Endothelial cell of umbilical vein (primary cell): ENCODE results near the gene NSFL1C. TPM values are rescaled to one million over a fixed set of nuclear protein-coding genes. Genes with fewer than 3 reads are reported as not detected.
A peak's percentile ranks its signal among the peaks of the same experiment; 100 is the strongest.

Source experiments
- BruUV-seq: library from RNA; stranded (reverse); fragments of 400-500 nt; replicated peaks from 2 replicates; lab custom pipeline; 2021; lab: Mats Ljungman, UMichigan
- CTCF ChIA-PET: fragments of 300-600, 350-600 bp; sonication (Branson Sonifier 250); formaldehyde crosslinking; loops from one replicate; lab custom pipeline; 2021; ENCODE audit warnings: antibody characterized with exemption, inconsistent platforms; lab: Charles Lee
- POLR2A ChIA-PET: fragments of 300-600, 350-600 bp; sonication (Branson Sonifier 250); formaldehyde crosslinking; loops from one replicate; lab custom pipeline; 2021; ENCODE audit warnings: antibody characterized with exemption, inconsistent platforms; lab: Charles Lee
- DNase-seq: peaks from one replicate; pipeline ENCODE4 v3.0.0-alpha.2; 2011; ENCODE audit warnings: low read depth, low spot score
- FAIRE-seq: peaks from 2 replicates; lab custom pipeline; 2011; peaks lifted over from hg19 to GRCh38; lab: Jason Lieb, UNC
- H2AFZ ChIP-seq: 2 replicates; pipeline ENCODE4 v1.6.0; 2012; ENCODE audit warnings: low read depth, low read length, control low read depth, inconsistent platforms
- H3K27ac ChIP-seq: 2 replicates; pipeline ENCODE4 v1.5.1; 2011; ENCODE audit warnings: low read depth, mild to moderate bottlenecking, control low read depth, low read length, moderate library complexity; ENCODE audit not compliant: insufficient read depth
- H3K27me3 ChIP-seq, 2 experiments: 2 replicates each; pipeline versions ENCODE4 v1.6.0 to v1.6.1; 2011; ENCODE audit warnings: low read length in 2 of 2, mixed read lengths in 1 of 2; ENCODE audit not compliant: control insufficient read depth in 2 of 2, insufficient read depth in 2 of 2
- H3K36me3 ChIP-seq, 2 experiments: 2 replicates in 1 of 2; 3 replicates in 1 of 2; pipeline ENCODE4 v1.5.1; 2011; ENCODE audit warnings: low read length in 2 of 2, mild to moderate bottlenecking in 1 of 2, moderate library complexity in 1 of 2; ENCODE audit not compliant: control insufficient read depth in 2 of 2, insufficient read depth in 2 of 2; ENCODE audit errors: extremely low read depth in 1 of 2
- H3K4me1 ChIP-seq: 3 replicates; pipeline ENCODE4 v1.5.1; 2011; ENCODE audit warnings: mild to moderate bottlenecking, low read length; ENCODE audit not compliant: control insufficient read depth, insufficient read depth; ENCODE audit errors: extremely low read depth
- H3K4me2 ChIP-seq: 2 replicates; pipeline ENCODE4 v1.6.1; 2011; ENCODE audit warnings: low read length, control low read depth, mixed read lengths; ENCODE audit not compliant: insufficient read depth
- H3K4me3 ChIP-seq, 3 experiments: fragments of 200-600 bp in 1 of 3; sonication (generic), shearing (Covaris generic) in 1 of 3; replicated peaks in 1 of 3; 2 replicates each; pipeline ENCODE4 v1.5.1; 2011 to 2016; ENCODE audit warnings: control low read depth in 3 of 3, low read length in 3 of 3, mild to moderate bottlenecking in 2 of 3, inconsistent platforms in 1 of 3, low read depth in 1 of 3, moderate library complexity in 1 of 3; ENCODE audit not compliant: insufficient read depth in 1 of 3
- H3K79me2 ChIP-seq: 2 replicates; pipeline ENCODE4 v1.6.0; 2012; ENCODE audit warnings: low read length, inconsistent platforms; ENCODE audit not compliant: control insufficient read depth, insufficient read depth
- H3K9ac ChIP-seq: replicated peaks from 2 replicates; pipeline ENCODE3; 2011; ENCODE audit warnings: low read length, control low read depth; ENCODE audit not compliant: insufficient read depth; ENCODE audit errors: extremely low read depth
- H3K9me1 ChIP-seq: replicated peaks from 3 replicates; pipeline ENCODE4 v1.6.0; 2011; ENCODE audit warnings: mild to moderate bottlenecking, low read length; ENCODE audit not compliant: control insufficient read depth, insufficient read depth; ENCODE audit errors: extremely low read depth
- H3K9me3 ChIP-seq: replicated peaks from 2 replicates; pipeline ENCODE4 v1.5.1; 2012; ENCODE audit warnings: low read length, inconsistent platforms; ENCODE audit not compliant: control insufficient read depth, insufficient read depth
- H4K20me1 ChIP-seq: replicated peaks from 2 replicates; pipeline ENCODE3; 2011; ENCODE audit warnings: mild to moderate bottlenecking, low read length; ENCODE audit not compliant: control insufficient read depth, insufficient read depth; ENCODE audit errors: extremely low read depth
- CTCF ChIP-seq, 2 donors: IDR thresholded peaks; 1 replicate in 1 of 2; 2 replicates in 1 of 2; pipeline ENCODE4 v1.5.1; 2011; ENCODE audit warnings: low read length in 2 of 2, mild to moderate bottlenecking in 2 of 2, moderate library complexity in 2 of 2, control low read depth in 1 of 2, inconsistent platforms in 1 of 2, low read depth in 1 of 2; ENCODE audit not compliant: insufficient read depth in 1 of 2; ENCODE audit errors: extremely low read depth in 1 of 2
- EZH2 ChIP-seq: IDR thresholded peaks from 2 replicates; pipeline ENCODE4 v1.6.1; 2012; ENCODE audit warnings: borderline replicate concordance, low read depth, mild to moderate bottlenecking, moderate library complexity, low read length, inconsistent platforms; ENCODE audit not compliant: severe bottlenecking
- FOS ChIP-seq: IDR thresholded peaks from 2 replicates; pipeline ENCODE4 v1.6.1; 2011; ENCODE audit warnings: mild to moderate bottlenecking, low read length, moderate library complexity, borderline replicate concordance; ENCODE audit not compliant: insufficient read depth
- GATA2 ChIP-seq: IDR thresholded peaks from 2 replicates; pipeline ENCODE4 v1.7.0; 2011; ENCODE audit warnings: low read depth, mild to moderate bottlenecking, moderate library complexity, mixed read lengths, low read length; ENCODE audit not compliant: insufficient read length, insufficient read depth
- JUN ChIP-seq: IDR thresholded peaks from 2 replicates; pipeline ENCODE4 v1.6.1; 2011; ENCODE audit warnings: borderline replicate concordance, low read depth; ENCODE audit not compliant: insufficient read length, insufficient read depth
- MAX ChIP-seq: IDR thresholded peaks from 2 replicates; pipeline ENCODE4 v1.6.1; 2011; ENCODE audit not compliant: insufficient read depth, insufficient read length
- MYC ChIP-seq: IDR thresholded peaks from one replicate; pipeline ENCODE4 v1.6.1; 2011; ENCODE audit warnings: mild to moderate bottlenecking, low read depth, low read length
- POLR2A ChIP-seq: IDR thresholded peaks from 2 replicates; pipeline ENCODE4 v1.6.1; 2012; ENCODE audit warnings: low read depth, mild to moderate bottlenecking, control low read depth, low read length
- POLR2AphosphoS5 ChIP-seq: IDR thresholded peaks from 2 replicates; pipeline ENCODE4 v1.6.1; 2012; ENCODE audit warnings: low read depth, mild to moderate bottlenecking, control low read depth, low read length, moderate library complexity; ENCODE audit not compliant: insufficient read depth
- dilution Hi-C: fragments of 300-500 bp; cut with MboI; formaldehyde crosslinking; loops from one replicate; pipeline ENCODE4 v1.15.0; 2019; ENCODE audit warnings: low sequenced_read_pairs; ENCODE audit not compliant: extremely low pct_ligation_motif_present
- intact Hi-C: fragments of 100-400 bp; cut with micrococcal nuclease; formaldehyde crosslinking; loops from one replicate; pipeline ENCODE4 v1.10.0; 2022
- polyA plus RNA-seq, 4 experiments: library from polyadenylated mRNA; depleted of rRNA in 3 of 4; stranded (reverse) in 3 of 4; unstranded in 1 of 4; fragments of >200 nt; gene quantifications; 2 replicates each; pipeline versions ENCODE4 v1.2.1 to v1.2.3, GENCODE V29; 2011 to 2012; ENCODE audit warnings: missing spikeins in 1 of 4
- total RNA-seq: library from RNA; stranded (reverse); gene quantifications from 2 replicates; pipeline ENCODE4 v1.2.3, GENCODE V29; 2021

The NSFL1C gene
- total and polyA plus RNA-seq, 2 donors (not counting 3 experiments of a cell fraction or from before 2014, with no cell fraction given), result 27.3 to 95.7 TPM

- CTCF ChIA-PET, result interaction anchor here (2.3 kb wide), 1 partner anchor 40 kb away, joined by 17 read pairs; no protein-coding TSS in a partner anchor
- POLR2A ChIA-PET, result no interaction called here
- dilution Hi-C loops, result no loop called here
Measured at GRCh38 chr20:1397710-1398109, 68.9 kb downstream of the NSFL1C start.

More at GRCh38 chr20:1397710-1398109, 68.9 kb downstream of the NSFL1C start:
- Histone ChIP-seq H3K4me2 (no peak overlapping the region), H4K20me1 (no peaks in the 10 kb centered on the region), H2AFZ (no peak overlapping the region), H3K9ac (no peak overlapping the region), H3K27ac (peak overlapping the region; percentile 87), H3K27me3 (no peaks in the 10 kb centered on the region), H3K4me1 (peaks cover 60% of the 10 kb centered on the region), H3K9me3 (peaks cover 4% of the 10 kb centered on the region), H3K36me3 (no peaks in the 10 kb centered on the region), H3K9me1 (no peaks in the 10 kb centered on the region), H3K79me2 (peaks cover 9% of the 10 kb centered on the region), H3K4me3 (no peak overlapping the region)
- no TSS peak for BruUV-seq
- intact Hi-C loops, result no loop called here
- no peak for TF ChIP-seq EZH2
- TF ChIP-seq MAX, result no peak
- no peak for TF ChIP-seq CTCF (IDR thresholded peaks at IDR 0.05; ENCODE audit: extremely low read depth in 1 of 2, insufficient read depth in 1 of 2, low read depth in 1 of 2, low read length in 2 of 2)
- TF ChIP-seq POLR2AphosphoS5, result no peak
- TF ChIP-seq JUN, result no peak
- TF ChIP-seq GATA2, result no peak
- TF ChIP-seq MYC, result no peak
- no peak for TF ChIP-seq FOS
- no peak for TF ChIP-seq POLR2A
- DNase-seq, result no peak
- no peak for FAIRE-seq
